ENCODE data around the gene SPEN. TPM values are rescaled to one million over a fixed set of nuclear protein-coding genes. Genes with fewer than 3 reads are reported as not detected.

SPEN gene
- total and polyA plus RNA-seq, 2 experiments from 2014 or later, result 14.9 to 43.6 TPM

DNA sequence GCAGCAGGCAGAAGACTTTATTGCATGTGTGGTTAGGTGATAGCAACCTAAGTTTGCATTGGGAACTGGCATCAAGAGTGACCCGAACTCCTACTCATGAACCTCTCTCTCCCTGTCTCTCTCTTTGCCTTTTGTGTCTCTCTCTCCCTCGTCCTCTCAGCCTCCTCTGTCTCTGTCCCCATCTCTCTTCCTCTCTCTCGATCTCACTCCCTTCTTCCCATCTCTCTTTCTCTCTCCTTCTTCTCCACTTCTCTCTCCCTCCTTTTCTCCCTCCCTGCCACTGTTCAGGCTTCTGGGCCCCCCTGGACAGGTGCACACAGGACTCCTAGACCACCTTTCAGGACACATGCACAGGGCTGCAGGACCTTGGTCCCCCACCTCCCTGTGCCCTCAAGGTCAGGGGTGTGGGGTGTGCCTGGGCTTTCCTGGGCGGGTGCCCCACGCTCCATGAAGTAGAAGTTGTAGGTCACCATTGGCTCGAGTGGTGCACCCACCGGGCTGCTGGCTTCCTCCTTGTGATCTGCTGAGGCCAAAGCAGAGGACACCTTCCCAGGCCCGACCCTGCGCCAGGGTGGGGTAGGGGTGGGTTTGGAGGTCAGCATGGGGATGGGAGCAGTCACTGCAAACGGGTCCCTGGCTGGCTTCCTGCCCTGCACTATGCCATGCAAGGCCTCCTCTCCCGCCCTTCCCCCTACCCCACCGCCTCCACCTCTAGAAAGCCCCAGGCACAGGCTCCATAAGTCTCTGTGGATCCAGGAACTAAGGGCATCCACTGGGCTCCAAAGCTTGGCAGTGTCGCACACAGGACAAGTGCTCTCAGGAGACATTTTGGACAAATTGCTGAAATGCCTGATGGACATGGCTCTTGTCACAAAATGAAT, 141.6 kb downstream of the SPEN start:
- Histone ChIP-seq H3K4me2 (no peak overlapping the region), H3F3A (replicated peaks; ENCODE audit: low read depth) (no peaks in the 10 kb centered on the region), H2AFZ (no peak overlapping the region), H3K4me1 (ENCODE audit: insufficient read depth) (no peaks in the 10 kb centered on the region), H3K27ac (ENCODE audit: low read depth) (no peak overlapping the region), H3K9me2 (ENCODE audit: insufficient read depth) (no peaks in the 10 kb centered on the region), H3K4me3 (no peak overlapping the region), H3K36me3 (ENCODE audit: insufficient read depth) (no peaks in the 10 kb centered on the region), H3K79me2 (replicated peaks; ENCODE audit: insufficient read depth) (no peaks in the 10 kb centered on the region), H3K27me3 (ENCODE audit: insufficient read depth) (no peaks in the 10 kb centered on the region), H4K20me1 (replicated peaks; ENCODE audit: insufficient read depth) (no peaks in the 10 kb centered on the region)
- Mint-ChIP-seq H3K27me3 (ENCODE audit: insufficient read depth, low read depth, poor library complexity) (peaks cover 4% of the 10 kb centered on the region), H3K36me3 (ENCODE audit: low read depth) (no peaks in the 10 kb centered on the region), H3K9me3 (no peaks in the 10 kb centered on the region), H3K4me1 (no peaks in the 10 kb centered on the region), H3K4me3 (no peak overlapping the region), H3K27ac (no peak overlapping the region)
- no peak for DNase-seq (ENCODE audit: low spot score)
- TF ChIP-seq, protein P1, sequence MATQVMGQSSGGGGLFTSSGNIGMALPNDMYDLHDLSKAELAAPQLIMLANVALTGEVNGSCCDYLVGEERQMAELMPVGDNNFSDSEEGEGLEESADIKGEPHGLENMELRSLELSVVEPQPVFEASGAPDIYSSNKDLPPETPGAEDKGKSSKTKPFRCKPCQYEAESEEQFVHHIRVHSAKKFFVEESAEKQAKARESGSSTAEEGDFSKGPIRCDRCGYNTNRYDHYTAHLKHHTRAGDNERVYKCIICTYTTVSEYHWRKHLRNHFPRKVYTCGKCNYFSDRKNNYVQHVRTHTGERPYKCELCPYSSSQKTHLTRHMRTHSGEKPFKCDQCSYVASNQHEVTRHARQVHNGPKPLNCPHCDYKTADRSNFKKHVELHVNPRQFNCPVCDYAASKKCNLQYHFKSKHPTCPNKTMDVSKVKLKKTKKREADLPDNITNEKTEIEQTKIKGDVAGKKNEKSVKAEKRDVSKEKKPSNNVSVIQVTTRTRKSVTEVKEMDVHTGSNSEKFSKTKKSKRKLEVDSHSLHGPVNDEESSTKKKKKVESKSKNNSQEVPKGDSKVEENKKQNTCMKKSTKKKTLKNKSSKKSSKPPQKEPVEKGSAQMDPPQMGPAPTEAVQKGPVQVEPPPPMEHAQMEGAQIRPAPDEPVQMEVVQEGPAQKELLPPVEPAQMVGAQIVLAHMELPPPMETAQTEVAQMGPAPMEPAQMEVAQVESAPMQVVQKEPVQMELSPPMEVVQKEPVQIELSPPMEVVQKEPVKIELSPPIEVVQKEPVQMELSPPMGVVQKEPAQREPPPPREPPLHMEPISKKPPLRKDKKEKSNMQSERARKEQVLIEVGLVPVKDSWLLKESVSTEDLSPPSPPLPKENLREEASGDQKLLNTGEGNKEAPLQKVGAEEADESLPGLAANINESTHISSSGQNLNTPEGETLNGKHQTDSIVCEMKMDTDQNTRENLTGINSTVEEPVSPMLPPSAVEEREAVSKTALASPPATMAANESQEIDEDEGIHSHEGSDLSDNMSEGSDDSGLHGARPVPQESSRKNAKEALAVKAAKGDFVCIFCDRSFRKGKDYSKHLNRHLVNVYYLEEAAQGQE (IDR thresholded peaks at IDR 0.05; ENCODE audit: unreplicated experiment), result no peak
- TF ChIP-seq ZNF114 (CRISPR knock-in tag; IDR thresholded peaks at IDR 0.05) (no peak), EZH2phosphoT487 (IDR thresholded peaks at IDR 0.05; ENCODE audit: unreplicated experiment) (no peak), ZNF331 (CRISPR knock-in tag; IDR thresholded peaks at IDR 0.05; ENCODE audit: low read depth) (no peak), EZH2 (IDR thresholded peaks at IDR 0.05; ENCODE audit: low read depth, unreplicated experiment) (no peak), JUNB (IDR thresholded peaks at IDR 0.05; ENCODE audit: unreplicated experiment) (no peak), STAT1 (IDR thresholded peaks at IDR 0.05; ENCODE audit: unreplicated experiment) (no peak), NANOG (IDR thresholded peaks at IDR 0.05; ENCODE audit: borderline replicate concordance) (no peak), POLR2AphosphoS5 (IDR thresholded peaks at IDR 0.05; ENCODE audit: low read depth) (no peak), CREB1 (CRISPR knock-in tag; IDR thresholded peaks at IDR 0.05; ENCODE audit: low read depth) (no peak)
- TF ChIP-seq, protein P2, sequence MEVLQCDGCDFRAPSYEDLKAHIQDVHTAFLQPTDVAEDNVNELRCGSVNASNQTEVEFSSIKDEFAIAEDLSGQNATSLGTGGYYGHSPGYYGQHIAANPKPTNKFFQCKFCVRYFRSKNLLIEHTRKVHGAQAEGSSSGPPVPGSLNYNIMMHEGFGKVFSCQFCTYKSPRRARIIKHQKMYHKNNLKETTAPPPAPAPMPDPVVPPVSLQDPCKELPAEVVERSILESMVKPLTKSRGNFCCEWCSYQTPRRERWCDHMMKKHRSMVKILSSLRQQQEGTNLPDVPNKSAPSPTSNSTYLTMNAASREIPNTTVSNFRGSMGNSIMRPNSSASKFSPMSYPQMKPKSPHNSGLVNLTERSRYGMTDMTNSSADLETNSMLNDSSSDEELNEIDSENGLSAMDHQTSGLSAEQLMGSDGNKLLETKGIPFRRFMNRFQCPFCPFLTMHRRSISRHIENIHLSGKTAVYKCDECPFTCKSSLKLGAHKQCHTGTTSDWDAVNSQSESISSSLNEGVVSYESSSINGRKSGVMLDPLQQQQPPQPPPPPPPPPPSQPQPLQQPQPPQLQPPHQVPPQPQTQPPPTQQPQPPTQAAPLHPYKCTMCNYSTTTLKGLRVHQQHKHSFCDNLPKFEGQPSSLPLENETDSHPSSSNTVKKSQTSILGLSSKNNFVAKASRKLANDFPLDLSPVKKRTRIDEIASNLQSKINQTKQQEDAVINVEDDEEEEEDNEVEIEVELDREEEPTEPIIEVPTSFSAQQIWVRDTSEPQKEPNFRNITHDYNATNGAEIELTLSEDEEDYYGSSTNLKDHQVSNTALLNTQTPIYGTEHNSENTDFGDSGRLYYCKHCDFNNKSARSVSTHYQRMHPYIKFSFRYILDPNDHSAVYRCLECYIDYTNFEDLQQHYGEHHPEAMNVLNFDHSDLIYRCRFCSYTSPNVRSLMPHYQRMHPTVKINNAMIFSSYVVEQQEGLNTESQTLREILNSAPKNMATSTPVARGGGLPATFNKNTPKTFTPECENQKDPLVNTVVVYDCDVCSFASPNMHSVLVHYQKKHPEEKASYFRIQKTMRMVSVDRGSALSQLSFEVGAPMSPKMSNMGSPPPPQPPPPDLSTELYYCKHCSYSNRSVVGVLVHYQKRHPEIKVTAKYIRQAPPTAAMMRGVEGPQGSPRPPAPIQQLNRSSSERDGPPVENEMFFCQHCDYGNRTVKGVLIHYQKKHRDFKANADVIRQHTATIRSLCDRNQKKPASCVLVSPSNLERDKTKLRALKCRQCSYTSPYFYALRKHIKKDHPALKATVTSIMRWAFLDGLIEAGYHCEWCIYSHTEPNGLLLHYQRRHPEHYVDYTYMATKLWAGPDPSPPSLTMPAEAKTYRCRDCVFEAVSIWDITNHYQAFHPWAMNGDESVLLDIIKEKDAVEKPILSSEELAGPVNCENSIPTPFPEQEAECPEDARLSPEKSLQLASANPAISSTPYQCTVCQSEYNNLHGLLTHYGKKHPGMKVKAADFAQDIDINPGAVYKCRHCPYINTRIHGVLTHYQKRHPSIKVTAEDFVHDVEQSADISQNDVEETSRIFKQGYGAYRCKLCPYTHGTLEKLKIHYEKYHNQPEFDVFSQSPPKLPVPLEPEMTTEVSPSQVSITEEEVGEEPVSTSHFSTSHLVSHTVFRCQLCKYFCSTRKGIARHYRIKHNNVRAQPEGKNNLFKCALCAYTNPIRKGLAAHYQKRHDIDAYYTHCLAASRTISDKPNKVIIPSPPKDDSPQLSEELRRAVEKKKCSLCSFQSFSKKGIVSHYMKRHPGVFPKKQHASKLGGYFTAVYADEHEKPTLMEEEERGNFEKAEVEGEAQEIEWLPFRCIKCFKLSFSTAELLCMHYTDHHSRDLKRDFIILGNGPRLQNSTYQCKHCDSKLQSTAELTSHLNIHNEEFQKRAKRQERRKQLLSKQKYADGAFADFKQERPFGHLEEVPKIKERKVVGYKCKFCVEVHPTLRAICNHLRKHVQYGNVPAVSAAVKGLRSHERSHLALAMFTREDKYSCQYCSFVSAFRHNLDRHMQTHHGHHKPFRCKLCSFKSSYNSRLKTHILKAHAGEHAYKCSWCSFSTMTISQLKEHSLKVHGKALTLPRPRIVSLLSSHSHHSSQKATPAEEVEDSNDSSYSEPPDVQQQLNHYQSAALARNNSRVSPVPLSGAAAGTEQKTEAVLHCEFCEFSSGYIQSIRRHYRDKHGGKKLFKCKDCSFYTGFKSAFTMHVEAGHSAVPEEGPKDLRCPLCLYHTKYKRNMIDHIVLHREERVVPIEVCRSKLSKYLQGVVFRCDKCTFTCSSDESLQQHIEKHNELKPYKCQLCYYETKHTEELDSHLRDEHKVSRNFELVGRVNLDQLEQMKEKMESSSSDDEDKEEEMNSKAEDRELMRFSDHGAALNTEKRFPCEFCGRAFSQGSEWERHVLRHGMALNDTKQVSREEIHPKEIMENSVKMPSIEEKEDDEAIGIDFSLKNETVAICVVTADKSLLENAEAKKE (CRISPR knock-in tag; IDR thresholded peaks at IDR 0.05), result no peak
- TF ChIP-seq, protein P3, sequence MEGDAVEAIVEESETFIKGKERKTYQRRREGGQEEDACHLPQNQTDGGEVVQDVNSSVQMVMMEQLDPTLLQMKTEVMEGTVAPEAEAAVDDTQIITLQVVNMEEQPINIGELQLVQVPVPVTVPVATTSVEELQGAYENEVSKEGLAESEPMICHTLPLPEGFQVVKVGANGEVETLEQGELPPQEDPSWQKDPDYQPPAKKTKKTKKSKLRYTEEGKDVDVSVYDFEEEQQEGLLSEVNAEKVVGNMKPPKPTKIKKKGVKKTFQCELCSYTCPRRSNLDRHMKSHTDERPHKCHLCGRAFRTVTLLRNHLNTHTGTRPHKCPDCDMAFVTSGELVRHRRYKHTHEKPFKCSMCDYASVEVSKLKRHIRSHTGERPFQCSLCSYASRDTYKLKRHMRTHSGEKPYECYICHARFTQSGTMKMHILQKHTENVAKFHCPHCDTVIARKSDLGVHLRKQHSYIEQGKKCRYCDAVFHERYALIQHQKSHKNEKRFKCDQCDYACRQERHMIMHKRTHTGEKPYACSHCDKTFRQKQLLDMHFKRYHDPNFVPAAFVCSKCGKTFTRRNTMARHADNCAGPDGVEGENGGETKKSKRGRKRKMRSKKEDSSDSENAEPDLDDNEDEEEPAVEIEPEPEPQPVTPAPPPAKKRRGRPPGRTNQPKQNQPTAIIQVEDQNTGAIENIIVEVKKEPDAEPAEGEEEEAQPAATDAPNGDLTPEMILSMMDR (conservative IDR thresholded peaks at IDR 0.05; ENCODE audit: low read depth in 2 of 2), result no peak
- TF ChIP-seq, protein P4, sequence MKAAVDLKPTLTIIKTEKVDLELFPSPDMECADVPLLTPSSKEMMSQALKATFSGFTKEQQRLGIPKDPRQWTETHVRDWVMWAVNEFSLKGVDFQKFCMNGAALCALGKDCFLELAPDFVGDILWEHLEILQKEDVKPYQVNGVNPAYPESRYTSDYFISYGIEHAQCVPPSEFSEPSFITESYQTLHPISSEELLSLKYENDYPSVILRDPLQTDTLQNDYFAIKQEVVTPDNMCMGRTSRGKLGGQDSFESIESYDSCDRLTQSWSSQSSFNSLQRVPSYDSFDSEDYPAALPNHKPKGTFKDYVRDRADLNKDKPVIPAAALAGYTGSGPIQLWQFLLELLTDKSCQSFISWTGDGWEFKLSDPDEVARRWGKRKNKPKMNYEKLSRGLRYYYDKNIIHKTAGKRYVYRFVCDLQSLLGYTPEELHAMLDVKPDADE (IDR thresholded peaks at IDR 0.05), result no peak
- no peak for ATAC-seq

All from GM23338 (cell line).